ENCODE measurements around the gene APP.
"Not testable (repeated sequence)": the region's sequence is repeated elsewhere in the genome, so short reads cannot be mapped to it uniquely, and the experiment has no call there.

The APP gene

GRCh38 chr21:26042181-26042876 is 128.2 kb downstream of the APP start:
- no peak overlapping the region for H3K27ac ChIP-seq
- no peak for TF ChIP-seq ZFX (IDR thresholded peaks at IDR 0.05; ENCODE audit: borderline replicate concordance)
- TF ChIP-seq CTCF (IDR thresholded peaks at IDR 0.05), result no peak

- H3K27ac ChIP-seq, result no peak overlapping the region
- TF ChIP-seq ZFX (IDR thresholded peaks at IDR 0.05; ENCODE audit: borderline replicate concordance), result no peak
These were observed 129.0 kb downstream of the APP start for GRCh38 chr21:26041431-26042180.

GRCh38 chr21:26036916-26037315 is 133.7 kb downstream of the APP start:
- TF ChIP-seq CTCF (IDR thresholded peaks at IDR 0.05) (no peak), ZFX (IDR thresholded peaks at IDR 0.05; ENCODE audit: borderline replicate concordance) (no peak)

GRCh38 chr21:26032263-26032662 is 138.3 kb downstream of the APP start:
- TF ChIP-seq ZFX (IDR thresholded peaks at IDR 0.05; ENCODE audit: borderline replicate concordance) (no peak), CTCF (IDR thresholded peaks at IDR 0.05) (peak; percentile 31)
- no peak overlapping the region for H3K27ac ChIP-seq

More at GRCh38 chr21:26036916-26037315, 133.7 kb downstream of the APP start:
- H3K27ac ChIP-seq, result no peak overlapping the region

GRCh38 chr21:26028183-26028582 is 142.4 kb downstream of the APP start:
- TF ChIP-seq ZFX (IDR thresholded peaks at IDR 0.05; ENCODE audit: borderline replicate concordance) (no peak), CTCF (IDR thresholded peaks at IDR 0.05) (no peak)
- no peak overlapping the region for H3K27ac ChIP-seq

- no peak for TF ChIP-seq CTCF (IDR thresholded peaks at IDR 0.05)
- TF ChIP-seq ZFX (IDR thresholded peaks at IDR 0.05; ENCODE audit: borderline replicate concordance), result no peak
- H3K27ac ChIP-seq, result no peak overlapping the region
These were observed 142.9 kb downstream of the APP start for GRCh38 chr21:26027696-26028095.

GRCh38 chr21:26025536-26026512 is 144.7 kb downstream of the APP start:
- no peak for TF ChIP-seq ZFX (IDR thresholded peaks at IDR 0.05; ENCODE audit: borderline replicate concordance)
- no peak for TF ChIP-seq CTCF (IDR thresholded peaks at IDR 0.05)
- H3K27ac ChIP-seq, result no peak overlapping the region

GRCh38 chr21:26023406-26023805 is 147.2 kb downstream of the APP start:
- not testable (repeated sequence) for H3K27ac ChIP-seq

GRCh38 chr21:26022598-26023337 is 147.8 kb downstream of the APP start:
- H3K27ac ChIP-seq, result not testable (repeated sequence)

All from 22Rv1 (cell line).